ENCODE data around the gene FYCO1. TPM values are rescaled to one million over a fixed set of nuclear protein-coding genes. Genes with fewer than 3 reads are reported as not detected.

FYCO1 gene
- total RNA-seq, 1 donor from 2014 or later = 26.7 TPM

GRCh38 chr3:45907769-45908705, 87.6 kb downstream of the FYCO1 start:
- no peak for DNase-seq (ENCODE audit: low read depth)
- no peak for TF ChIP-seq CTCF (IDR thresholded peaks at IDR 0.05; ENCODE audit: insufficient read depth, low read length, poor library complexity, severe bottlenecking)

DNA sequence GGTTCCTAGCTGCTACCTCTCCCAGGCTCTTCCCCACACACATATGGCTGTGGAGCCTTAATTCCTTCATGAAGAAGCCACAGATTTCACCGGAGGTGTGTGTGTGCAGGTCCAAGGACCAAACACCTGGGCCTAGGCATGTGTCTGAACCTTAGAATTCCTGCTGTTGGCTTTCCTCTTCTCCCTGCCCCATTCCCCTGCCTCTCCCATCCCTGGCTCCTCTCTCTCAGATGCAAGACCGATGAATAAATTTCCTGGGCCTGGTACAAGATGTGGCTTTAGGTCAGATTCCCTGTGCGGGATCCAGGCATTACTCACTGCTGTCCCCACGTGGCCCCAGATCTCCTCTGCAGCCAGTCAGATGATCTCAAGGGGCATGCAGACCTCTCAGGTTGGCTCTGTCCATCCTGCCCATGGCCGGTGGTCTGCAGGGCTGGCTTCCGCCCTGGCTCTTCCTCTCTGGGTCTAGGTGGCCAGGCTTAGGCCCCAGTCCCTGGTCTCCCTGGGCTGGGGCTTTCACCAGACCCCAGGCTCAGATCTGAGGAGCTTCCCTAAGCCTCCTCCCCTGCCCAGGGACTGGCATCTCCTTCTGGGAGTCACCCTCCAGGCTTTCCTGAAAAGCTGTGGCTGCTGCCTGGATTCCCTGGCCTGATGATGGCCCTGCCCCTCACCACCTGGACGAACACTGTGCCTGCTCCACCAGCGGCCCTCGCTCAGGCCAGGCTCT, 88.8 kb downstream of the FYCO1 start:
- peak; percentile 56 for TF ChIP-seq CTCF (IDR thresholded peaks at IDR 0.05; ENCODE audit: insufficient read depth, low read length, poor library complexity, severe bottlenecking)
- DNase-seq (ENCODE audit: low read depth) = no peak
- Histone ChIP-seq H3K4me3 (ENCODE audit: low read depth, low read length) (no peak overlapping the region), H3K27me3 (ENCODE audit: control insufficient read depth, insufficient read depth, low read length) (no peaks in the 10 kb centered on the region), H3K36me3 (ENCODE audit: control insufficient read depth, insufficient read depth, low read length) (no peaks in the 10 kb centered on the region)

More at GRCh38 chr3:45907769-45908705, 87.6 kb downstream of the FYCO1 start:
- H3K36me3 ChIP-seq (ENCODE audit: control insufficient read depth, insufficient read depth, low read length) = no peaks in the 10 kb centered on the region
- no peak overlapping the region for H3K4me3 ChIP-seq (ENCODE audit: low read depth, low read length)
- no peaks in the 10 kb centered on the region for H3K27me3 ChIP-seq (ENCODE audit: control insufficient read depth, insufficient read depth, low read length)

GRCh38 chr3:45905755-45906154, 89.9 kb downstream of the FYCO1 start:
- no peaks in the 10 kb centered on the region for H3K36me3 ChIP-seq (ENCODE audit: control insufficient read depth, insufficient read depth, low read length)
- no peak for DNase-seq (ENCODE audit: low read depth)
- no peak overlapping the region for H3K4me3 ChIP-seq (ENCODE audit: low read depth, low read length)
- no peaks in the 10 kb centered on the region for H3K27me3 ChIP-seq (ENCODE audit: control insufficient read depth, insufficient read depth, low read length)
- TF ChIP-seq CTCF (IDR thresholded peaks at IDR 0.05; ENCODE audit: insufficient read depth, low read length, poor library complexity, severe bottlenecking) = no peak

DNA sequence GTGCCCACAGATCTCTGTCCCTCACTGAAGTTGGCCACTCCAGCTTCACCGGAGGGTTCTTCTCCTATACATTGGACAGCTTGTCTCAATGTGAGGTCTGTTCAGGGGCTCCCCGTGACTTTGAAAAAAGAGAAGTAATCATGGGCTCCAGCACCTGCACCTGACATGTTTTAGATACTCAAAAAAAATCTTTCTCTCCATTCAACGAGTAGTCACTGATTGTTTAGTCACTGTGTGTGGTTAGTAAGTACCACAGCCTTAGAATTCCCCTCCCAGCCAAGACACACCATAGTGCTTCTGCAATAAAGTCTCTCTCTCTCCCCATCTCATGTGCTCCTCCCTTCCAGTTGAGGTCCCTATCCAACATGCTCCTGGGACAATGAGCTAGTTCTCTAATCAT, 90.7 kb downstream of the FYCO1 start:
- DNase-seq (ENCODE audit: low read depth) = no peak

GRCh38 chr3:45896956-45897355, 98.7 kb downstream of the FYCO1 start:
- no peak overlapping the region for H3K4me3 ChIP-seq (ENCODE audit: low read depth, low read length)
- DNase-seq (ENCODE audit: low read depth) = no peak
- H3K27me3 ChIP-seq (ENCODE audit: control insufficient read depth, insufficient read depth, low read length) = no peaks in the 10 kb centered on the region
- TF ChIP-seq CTCF (IDR thresholded peaks at IDR 0.05; ENCODE audit: insufficient read depth, low read length, poor library complexity, severe bottlenecking) = no peak
- no peaks in the 10 kb centered on the region for H3K36me3 ChIP-seq (ENCODE audit: control insufficient read depth, insufficient read depth, low read length)

More for the DNA sequence above, 90.7 kb downstream of the FYCO1 start:
- H3K27me3 ChIP-seq (ENCODE audit: control insufficient read depth, insufficient read depth, low read length) = no peaks in the 10 kb centered on the region
- no peak overlapping the region for H3K4me3 ChIP-seq (ENCODE audit: low read depth, low read length)
- no peaks in the 10 kb centered on the region for H3K36me3 ChIP-seq (ENCODE audit: control insufficient read depth, insufficient read depth, low read length)
- TF ChIP-seq CTCF (IDR thresholded peaks at IDR 0.05; ENCODE audit: insufficient read depth, low read length, poor library complexity, severe bottlenecking) = no peak
